HL-60 (cell line): ENCODE results near the gene IGSF10.

ENCODE experiments used
- CTCF ChIP-seq: IDR thresholded peaks from one replicate; pipeline ENCODE4 v1.5.1; 2011; ENCODE audit warnings: low read length, control low read depth, inconsistent platforms; ENCODE audit not compliant: insufficient read depth
- GABPA ChIP-seq: IDR thresholded peaks from 2 replicates; pipeline ENCODE4 v1.6.1; 2012; ENCODE audit warnings: low read depth
- POLR2AphosphoS5 ChIP-seq: IDR thresholded peaks from 2 replicates; pipeline ENCODE4 v1.6.1; 2012; ENCODE audit warnings: low read depth
- REST ChIP-seq: IDR thresholded peaks from 2 replicates; pipeline ENCODE4 v1.6.1; 2012; ENCODE audit warnings: low read depth; ENCODE audit not compliant: insufficient replicate concordance

GRCh38 chr3:151446002-151446340, 14.9 kb downstream of the IGSF10 start:
- no peak for TF ChIP-seq POLR2AphosphoS5
- TF ChIP-seq CTCF = no peak
- TF ChIP-seq GABPA = no peak
- TF ChIP-seq REST = no peak
